Muscle of arm (tissue), 12 donors: ENCODE data around the gene KCNIP4. TPM values are rescaled to one million over a fixed set of nuclear protein-coding genes. Genes with fewer than 3 reads are reported as not detected.
A peak's percentile ranks its signal among the peaks of the same experiment; 100 is the strongest.

ENCODE experiments used
- DNase-seq: peaks from one replicate; pipeline ENCODE4 v3.0.0-alpha.2; 2013
- polyA plus RNA-seq, 12 donors: library from polyadenylated mRNA; unstranded; fragments of 120-200 nt; gene quantifications; one replicate each; pipeline ENCODE4 v1.2.1, GENCODE V29; 2013; ENCODE audit not compliant: insufficient read length in 12 of 12

KCNIP4 gene
- polyA plus RNA-seq, 12 donors: 1.3 to 3.3 (median 2.2) TPM; not detected in 2

DNA sequence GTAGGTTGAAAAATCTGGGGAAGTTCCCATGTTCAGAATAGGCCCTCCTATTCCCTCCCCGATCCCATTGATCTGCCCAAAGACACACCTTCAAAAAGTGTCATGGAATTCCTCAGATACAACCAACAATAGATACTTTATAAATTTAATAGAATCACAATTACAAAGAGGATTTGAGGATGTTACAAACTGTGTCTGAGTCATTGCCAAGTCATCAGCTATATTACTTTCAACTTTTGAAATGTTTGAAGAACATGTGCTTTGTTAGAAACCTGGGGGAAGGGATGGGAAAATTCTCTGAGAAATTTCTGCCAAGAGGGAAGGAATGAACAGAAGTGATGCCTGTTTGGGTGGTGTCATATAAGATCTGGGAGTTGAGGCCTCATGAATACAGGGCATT, 46.7 kb downstream of the KCNIP4 start:
- DNase-seq: no peak

GRCh38 chr4:21901281-21901680, 47.3 kb downstream of the KCNIP4 start:
- DNase-seq: no peak

DNA sequence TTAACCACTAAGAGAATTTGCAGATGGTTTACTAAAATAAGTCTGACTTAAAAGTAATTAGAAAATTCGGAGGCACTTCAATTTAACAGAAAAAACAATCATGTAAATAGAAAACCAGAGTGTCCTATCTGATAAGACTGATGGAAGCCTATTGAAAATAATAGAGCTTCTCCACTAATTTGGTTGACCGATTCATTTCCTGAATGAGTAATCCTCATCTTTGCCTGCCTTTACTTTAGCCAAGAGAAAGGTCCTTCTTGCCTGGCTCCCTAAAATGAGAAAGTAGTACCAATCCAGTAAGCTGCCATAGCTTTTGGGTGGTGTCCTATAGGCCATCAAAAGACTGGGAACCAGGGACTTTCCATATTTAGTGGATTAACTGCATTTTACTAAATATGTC, 48.4 kb downstream of the KCNIP4 start:
- no peak for DNase-seq

- no peak for DNase-seq
Observed at GRCh38 chr4:21898101-21898500, 50.5 kb downstream of the KCNIP4 start.

GRCh38 chr4:21896767-21897166, 51.8 kb downstream of the KCNIP4 start:
- DNase-seq: no peak

DNA sequence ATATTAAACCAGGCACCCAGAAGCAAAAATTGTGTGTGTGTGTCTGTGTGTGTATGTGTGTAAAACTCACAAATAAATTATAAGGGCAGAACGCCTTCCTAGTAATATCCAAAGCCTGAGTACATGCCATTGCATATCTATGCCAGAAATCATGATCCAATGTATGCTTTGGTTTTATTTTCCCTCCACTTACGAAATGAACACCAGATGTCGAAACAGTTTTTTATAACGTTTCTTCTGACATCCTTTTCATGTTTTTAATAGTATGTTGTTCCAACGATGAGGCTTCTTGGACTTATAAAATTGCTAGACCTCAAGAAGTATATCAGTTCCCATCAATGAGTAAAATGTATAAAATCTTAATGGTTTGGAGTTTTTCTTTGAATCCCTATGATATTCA, 55.4 kb downstream of the KCNIP4 start:
- peak; percentile 4 for DNase-seq

GRCh38 chr4:21890231-21890630, 58.3 kb downstream of the KCNIP4 start:
- DNase-seq: no peak

DNA sequence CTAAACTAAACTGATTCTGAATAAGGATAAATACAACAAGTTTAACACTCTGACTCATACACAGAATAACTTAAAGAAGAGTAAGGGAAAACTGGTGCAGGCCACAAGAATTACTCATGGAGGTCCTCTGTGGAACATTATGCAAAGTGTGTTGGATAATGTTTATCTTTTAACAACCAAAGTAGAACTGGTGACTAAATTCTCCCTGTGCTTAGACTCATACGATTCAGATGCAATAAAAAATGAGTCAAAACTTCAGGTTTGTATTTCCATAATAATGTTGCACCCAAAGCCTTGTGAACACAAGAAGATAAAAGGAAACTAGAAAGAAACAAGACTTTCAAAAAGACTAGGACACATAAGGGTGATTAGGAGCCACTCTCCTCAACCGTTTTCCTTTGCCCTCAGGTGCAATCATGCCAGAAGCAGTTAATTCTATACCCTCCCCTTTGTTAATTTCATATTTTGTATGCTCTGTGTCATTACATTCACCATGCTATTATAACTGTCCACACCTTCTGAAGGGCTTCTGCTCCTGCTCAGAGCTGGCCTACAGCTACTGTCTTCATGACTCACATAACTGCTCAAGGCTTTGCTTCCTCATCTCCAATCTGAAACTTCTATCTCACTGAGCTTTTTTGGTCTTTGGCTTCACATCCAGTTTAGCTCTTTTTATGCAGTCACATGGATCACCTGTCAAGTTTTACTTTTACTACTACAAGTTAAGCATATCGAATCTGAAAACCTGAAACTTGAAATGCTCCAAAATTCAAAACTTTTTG, 60.2 kb downstream of the KCNIP4 start:
- no peak for DNase-seq

DNA sequence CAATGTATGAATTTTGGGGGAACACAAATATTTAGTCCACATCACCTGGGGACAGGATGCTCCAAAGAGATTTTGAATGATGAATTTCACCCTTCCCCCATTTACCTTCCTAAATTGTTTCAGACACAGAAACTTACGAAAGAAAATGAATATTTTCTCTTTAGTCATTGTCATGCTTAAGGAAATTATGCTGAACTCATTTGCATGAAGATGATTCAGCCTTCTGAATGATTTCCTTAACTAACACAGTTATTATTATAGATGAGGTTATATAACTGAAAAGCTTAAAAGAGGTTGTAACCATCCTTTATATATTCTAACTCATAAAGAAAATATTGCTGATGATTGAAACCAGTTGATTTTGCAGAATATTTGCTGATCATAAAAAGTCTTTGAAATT, 61.1 kb downstream of the KCNIP4 start:
- DNase-seq: no peak

- DNase-seq: no peak
Observed at GRCh38 chr4:21885770-21886169, 62.8 kb downstream of the KCNIP4 start.

DNA sequence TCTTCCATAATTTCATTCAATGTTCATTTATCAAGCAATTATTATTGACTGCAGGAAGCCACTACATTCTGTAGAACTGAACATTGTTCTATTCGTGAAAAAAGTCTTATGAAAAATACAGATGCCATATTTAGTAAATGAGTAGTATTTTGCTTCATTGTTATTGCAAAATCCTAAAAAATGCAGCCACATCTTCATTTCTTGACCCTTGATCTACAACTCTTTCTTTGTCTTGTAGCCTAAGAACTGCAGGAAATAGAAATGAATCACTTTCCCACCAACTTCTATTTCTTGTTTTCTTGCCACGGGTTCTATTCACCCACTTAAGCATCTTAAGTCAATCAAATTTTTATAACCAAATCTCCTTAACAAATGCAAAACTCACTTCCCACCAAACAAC, 63.3 kb downstream of the KCNIP4 start:
- no peak for DNase-seq

DNA sequence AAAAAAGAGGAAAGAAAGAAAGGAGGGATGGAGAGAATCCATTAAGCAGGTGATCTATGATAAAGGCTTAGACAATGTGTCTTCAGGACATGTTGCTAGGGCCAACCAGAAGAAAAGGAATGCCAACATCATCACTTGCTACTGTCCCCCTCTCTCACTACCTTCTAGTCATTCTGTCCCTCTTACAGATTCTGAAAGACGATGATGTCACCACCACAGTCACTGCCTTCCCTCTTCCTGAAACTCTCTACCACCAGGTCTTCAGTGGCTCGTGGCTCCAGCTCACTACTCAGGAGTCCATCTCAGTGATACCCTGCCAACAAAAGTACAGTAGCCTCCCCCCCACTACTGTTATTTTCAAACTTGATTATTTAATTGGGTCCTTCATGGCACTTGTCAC, 64.0 kb downstream of the KCNIP4 start:
- no peak for DNase-seq

- no peak for DNase-seq
Observed at GRCh38 chr4:21882051-21882839, 66.3 kb downstream of the KCNIP4 start.

GRCh38 chr4:21879187-21879586, 69.4 kb downstream of the KCNIP4 start:
- DNase-seq: no peak

DNA sequence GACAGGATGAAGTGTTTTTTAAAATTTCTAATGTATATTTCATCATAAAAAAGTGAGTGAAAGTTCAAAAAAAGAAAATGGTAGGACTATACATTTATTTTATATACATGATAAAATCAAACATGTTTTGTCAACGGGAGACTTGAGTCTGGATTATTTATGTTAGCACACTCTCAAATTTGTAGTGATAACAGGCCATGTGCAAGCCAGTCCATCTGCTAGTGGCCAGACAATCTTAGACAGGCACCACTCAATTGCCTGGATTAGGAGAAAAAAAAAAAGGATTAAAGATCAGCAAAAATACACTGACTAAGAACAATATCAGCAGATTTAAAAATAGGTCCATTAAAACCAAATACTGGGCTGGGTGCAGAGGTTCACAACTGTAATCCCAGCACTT, 71.9 kb downstream of the KCNIP4 start:
- DNase-seq: no peak

GRCh38 chr4:21873145-21873544, 75.4 kb downstream of the KCNIP4 start:
- no peak for DNase-seq

- DNase-seq: no peak
Observed at GRCh38 chr4:21872101-21872500, 76.5 kb downstream of the KCNIP4 start.

DNA sequence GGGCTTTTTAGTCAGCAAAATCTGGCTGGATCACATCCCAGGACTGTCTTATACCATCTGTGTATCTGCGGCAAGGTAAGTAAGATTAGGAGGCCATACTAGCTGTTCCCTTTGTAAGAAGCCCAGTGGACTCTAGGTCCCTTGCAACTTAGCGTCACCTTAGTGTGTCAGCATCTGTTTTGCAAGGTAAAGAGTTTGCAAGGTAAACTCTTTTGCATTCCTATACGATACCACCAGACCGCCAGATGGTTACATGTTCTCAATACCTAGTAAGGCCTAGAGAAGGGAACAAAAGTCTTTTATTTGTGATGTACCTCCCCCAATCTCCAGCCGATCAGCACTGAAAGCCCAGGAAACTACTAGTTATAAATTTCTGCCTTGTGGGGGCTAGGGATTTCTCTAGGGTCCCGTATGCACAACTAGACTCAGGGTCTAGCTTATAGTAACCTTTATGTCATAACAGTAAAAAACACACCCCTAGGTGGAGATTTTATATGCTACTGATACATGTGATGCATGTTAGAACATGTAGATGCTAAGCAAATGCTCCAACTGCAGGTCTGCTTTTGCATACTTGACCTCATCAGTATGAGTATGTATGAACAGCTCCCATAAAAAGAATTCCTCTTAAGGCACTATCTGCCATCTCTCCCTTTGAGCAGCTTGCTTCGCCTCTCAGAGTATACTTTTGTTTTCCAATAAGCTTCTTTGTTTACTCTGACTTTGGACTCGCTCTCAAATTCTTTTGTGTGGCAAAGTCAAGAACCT, 78.4 kb downstream of the KCNIP4 start:
- DNase-seq: no peak

GRCh38 chr4:21864686-21865085, 83.9 kb downstream of the KCNIP4 start:
- DNase-seq: no peak

- DNase-seq: no peak
Observed at GRCh38 chr4:21862917-21863316, 85.7 kb downstream of the KCNIP4 start.

GRCh38 chr4:21858971-21859370, 89.6 kb downstream of the KCNIP4 start:
- no peak for DNase-seq

- DNase-seq: no peak
Observed at GRCh38 chr4:21856754-21857153, 91.8 kb downstream of the KCNIP4 start.

GRCh38 chr4:21856301-21856700, 92.3 kb downstream of the KCNIP4 start:
- DNase-seq: no peak
